ENCODE results near the gene PPIL1.

Gene PPIL1

GRCh38 chr6:36907781-36908180, 33.2 kb upstream of the PPIL1 start:
- no peak overlapping the region for H2AFZ ChIP-seq (ENCODE audit: low read depth)
- no peak overlapping the region for H3K27ac ChIP-seq
- TF ChIP-seq CTCF (conservative IDR thresholded peaks at IDR 0.05; ENCODE audit: low read depth, low read length): no peak
- H3K4me2 ChIP-seq: no peak overlapping the region
- H3K4me3 ChIP-seq (IDR thresholded peaks at IDR 0.05; ENCODE audit: insufficient read depth, low read depth, low read length): no peak overlapping the region
- H3K36me3 ChIP-seq (ENCODE audit: insufficient read depth): no peaks in the 10 kb centered on the region
- H4K20me1 ChIP-seq (ENCODE audit: insufficient read depth): no peaks in the 10 kb centered on the region; the same call in 1 of the 2 replicates
- H3K27me3 ChIP-seq (ENCODE audit: insufficient read depth, low read depth): peaks cover 16% of the 10 kb centered on the region; the same call in 1 of the 2 replicates
- peaks cover 14% of the 10 kb centered on the region for H3K4me1 ChIP-seq (ENCODE audit: low read depth, poor library complexity, severe bottlenecking)
- no peaks in the 10 kb centered on the region for H3K79me2 ChIP-seq (ENCODE audit: insufficient read depth, low read depth)
- no peak overlapping the region for H3K9ac ChIP-seq

GRCh38 chr6:36906539-36907325, 32.1 kb upstream of the PPIL1 start:
- H3K27ac ChIP-seq: no peak overlapping the region
- H3K79me2 ChIP-seq (ENCODE audit: insufficient read depth, low read depth): no peaks in the 10 kb centered on the region
- no peak overlapping the region for H3K4me2 ChIP-seq
- H3K27me3 ChIP-seq (ENCODE audit: insufficient read depth, low read depth): peaks cover 16% of the 10 kb centered on the region; the same call in 1 of the 2 replicates
- no peak overlapping the region for H2AFZ ChIP-seq (ENCODE audit: low read depth)
- H3K4me3 ChIP-seq (IDR thresholded peaks at IDR 0.05; ENCODE audit: insufficient read depth, low read depth, low read length): no peak overlapping the region
- peaks cover 3% of the 10 kb centered on the region for H3K4me1 ChIP-seq (ENCODE audit: low read depth, poor library complexity, severe bottlenecking)
- no peaks in the 10 kb centered on the region for H3K36me3 ChIP-seq (ENCODE audit: insufficient read depth)
- TF ChIP-seq CTCF (conservative IDR thresholded peaks at IDR 0.05; ENCODE audit: low read depth, low read length): no peak
- no peak overlapping the region for H3K9ac ChIP-seq
- H4K20me1 ChIP-seq (ENCODE audit: insufficient read depth): no peaks in the 10 kb centered on the region; the same call in 1 of the 2 replicates

GRCh38 chr6:36904851-36905393, 30.3 kb upstream of the PPIL1 start:
- no peak overlapping the region for H3K27ac ChIP-seq
- peaks cover 3% of the 10 kb centered on the region; the same call in 1 of the 2 replicates for H3K27me3 ChIP-seq (ENCODE audit: insufficient read depth, low read depth)
- H2AFZ ChIP-seq (ENCODE audit: low read depth): no peak overlapping the region
- no peak overlapping the region for H3K4me3 ChIP-seq (IDR thresholded peaks at IDR 0.05; ENCODE audit: insufficient read depth, low read depth, low read length)
- no peak overlapping the region for H3K9ac ChIP-seq
- H3K4me1 ChIP-seq (ENCODE audit: low read depth, poor library complexity, severe bottlenecking): no peaks in the 10 kb centered on the region
- no peak overlapping the region for H3K4me2 ChIP-seq
- TF ChIP-seq CTCF (conservative IDR thresholded peaks at IDR 0.05; ENCODE audit: low read depth, low read length): no peak
- no peaks in the 10 kb centered on the region; the same call in 1 of the 2 replicates for H4K20me1 ChIP-seq (ENCODE audit: insufficient read depth)
- no peaks in the 10 kb centered on the region for H3K36me3 ChIP-seq (ENCODE audit: insufficient read depth)
- no peaks in the 10 kb centered on the region for H3K79me2 ChIP-seq (ENCODE audit: insufficient read depth, low read depth)

- Histone ChIP-seq H3K9ac (no peak overlapping the region), H3K79me2 (ENCODE audit: insufficient read depth, low read depth) (no peaks in the 10 kb centered on the region), H4K20me1 (ENCODE audit: insufficient read depth) (no peaks in the 10 kb centered on the region; the same call in 1 of the 2 replicates), H3K4me1 (ENCODE audit: low read depth, poor library complexity, severe bottlenecking) (no peaks in the 10 kb centered on the region), H3K27ac (no peak overlapping the region), H2AFZ (ENCODE audit: low read depth) (no peak overlapping the region), H3K4me2 (no peak overlapping the region), H3K27me3 (ENCODE audit: insufficient read depth, low read depth) (no peaks in the 10 kb centered on the region; the same call in 1 of the 2 replicates), H3K36me3 (ENCODE audit: insufficient read depth) (no peaks in the 10 kb centered on the region), H3K4me3 (IDR thresholded peaks at IDR 0.05; ENCODE audit: insufficient read depth, low read depth, low read length) (no peak overlapping the region)
- no peak for TF ChIP-seq CTCF (conservative IDR thresholded peaks at IDR 0.05; ENCODE audit: low read depth, low read length)
Measured at GRCh38 chr6:36904114-36904513, 29.5 kb upstream of the PPIL1 start.
